ENCODE data around the gene CCDC12.

- TF ChIP-seq EZH2 (IDR thresholded peaks at IDR 0.05), result no peak
- no peak for TF ChIP-seq POLR2AphosphoS5 (IDR thresholded peaks at IDR 0.05; ENCODE audit: borderline replicate concordance, low read depth, low read length)
- no peak for TF ChIP-seq FOXP2 (optimal IDR thresholded peaks at IDR 0.05; ENCODE audit: control extremely low read depth, extremely low read length, insufficient read depth)
Observed at GRCh38 chr3:46907960-46908293, 68.6 kb downstream of the CCDC12 start.

Measured in SK-N-MC (cell line).